HUDEP-2 (cell line): ENCODE data around the gene RIBC2.
"Not testable (repeated sequence)": the region's sequence is repeated elsewhere in the genome, so short reads cannot be mapped to it uniquely, and the experiment has no call there.

ENCODE experiments used
- DNase-seq, 76 experiments: peaks; one replicate each; lab custom pipeline; 2025; ENCODE audit not compliant: unreplicated experiment in 76 of 76; lab: John Stamatoyannopoulos, UW

RIBC2 gene

GRCh38 chr22:45424241-45424731, 10.8 kb downstream of the RIBC2 start:
- DNase-seq, result no peak

GRCh38 chr22:45425101-45425500, 11.6 kb downstream of the RIBC2 start:
- no peak for DNase-seq

GRCh38 chr22:45425531-45426265, 12.2 kb downstream of the RIBC2 start:
- DNase-seq, result no peak

GRCh38 chr22:45426387-45426786, 12.9 kb downstream of the RIBC2 start:
- no peak for DNase-seq

GRCh38 chr22:45427114-45427513, 13.6 kb downstream of the RIBC2 start:
- DNase-seq, result no peak

GRCh38 chr22:45428391-45429385, 15.2 kb downstream of the RIBC2 start:
- no peak for DNase-seq

- DNase-seq, result no peak
Measured at GRCh38 chr22:45429424-45429823, 15.9 kb downstream of the RIBC2 start.

- no peak for DNase-seq
Measured at GRCh38 chr22:45429981-45430775, 16.7 kb downstream of the RIBC2 start.

- DNase-seq, result no peak
Measured at GRCh38 chr22:45430871-45431270, 17.4 kb downstream of the RIBC2 start.

- DNase-seq, result no peak
Measured at GRCh38 chr22:45434981-45435380, 21.5 kb downstream of the RIBC2 start.

GRCh38 chr22:45435544-45436139, 22.1 kb downstream of the RIBC2 start:
- DNase-seq, result peak in 70 of 76 experiments; percentile 9 to 82 (median 59)

GRCh38 chr22:45436871-45437517, 23.5 kb downstream of the RIBC2 start:
- not testable (repeated sequence) for DNase-seq

GRCh38 chr22:45438336-45438735, 24.8 kb downstream of the RIBC2 start:
- no peak for DNase-seq

GRCh38 chr22:45440688-45441087, 27.2 kb downstream of the RIBC2 start:
- DNase-seq, result not testable (repeated sequence)

- peak in 34 of 76 experiments; percentile 5 to 49 (median 20) for DNase-seq
Measured at GRCh38 chr22:45441138-45441537, 27.6 kb downstream of the RIBC2 start.

- no peak for DNase-seq
Measured at GRCh38 chr22:45442116-45442515, 28.6 kb downstream of the RIBC2 start.

- no peak for DNase-seq
Measured at GRCh38 chr22:45444168-45444567, 30.7 kb downstream of the RIBC2 start.

- no peak for DNase-seq
Measured at GRCh38 chr22:45445031-45445710, 31.7 kb downstream of the RIBC2 start.

- no peak for DNase-seq
Measured at GRCh38 chr22:45446216-45446615, 32.7 kb downstream of the RIBC2 start.
